Measurements from ENCODE around the gene LGMN. TPM values are rescaled to one million over a fixed set of nuclear protein-coding genes. Genes with fewer than 3 reads are reported as not detected.
"Not testable (repeated sequence)": the region's sequence is repeated elsewhere in the genome, so short reads cannot be mapped to it uniquely, and the experiment has no call there.

Gene LGMN
- total RNA-seq, 4 donors from 2014 or later, result 64.2 to 110 (median 71.5) TPM

DNA sequence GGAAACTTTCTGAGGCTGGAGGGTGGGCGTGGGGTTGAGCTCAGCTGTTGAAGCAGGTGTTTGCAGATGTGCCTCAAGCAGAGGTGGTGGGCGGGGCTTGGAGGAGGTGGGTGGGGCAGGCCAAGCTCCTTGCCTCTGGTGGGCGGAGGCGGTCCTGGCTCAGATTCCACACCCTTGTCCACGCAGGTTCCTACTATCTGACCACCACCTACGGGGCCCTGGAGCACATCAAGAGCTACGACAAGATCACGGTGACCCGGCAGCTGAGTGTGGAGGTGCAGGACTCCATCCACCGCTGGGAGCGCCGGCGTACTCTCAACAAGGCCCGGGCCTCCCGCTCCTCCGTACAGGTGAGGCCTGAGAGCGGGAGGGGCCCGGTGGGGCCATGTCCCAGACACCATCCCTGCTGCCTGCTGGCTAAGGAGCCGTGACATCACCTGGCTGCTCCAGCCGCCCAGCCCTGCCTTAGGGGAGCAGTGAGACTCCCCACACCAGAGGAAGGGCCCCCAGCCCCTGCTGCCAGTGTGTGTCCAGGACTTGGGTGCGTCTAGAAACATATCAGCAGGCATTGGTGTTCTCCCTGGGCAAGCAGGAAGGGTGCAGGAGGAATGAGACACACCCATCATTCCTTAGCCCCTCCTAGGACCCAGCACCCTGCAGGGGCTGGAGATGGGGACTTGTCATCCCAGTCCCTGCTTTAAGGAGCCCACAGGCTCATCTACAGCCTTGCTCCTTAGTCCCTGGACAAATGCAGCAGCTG is 63.4 kb downstream of the LGMN start:
- no peaks in the 10 kb centered on the region for H3K27me3 ChIP-seq
- no peak overlapping the region for H3K4me3 ChIP-seq
- H3K36me3 ChIP-seq, result peaks cover 0 to 64% (median 34%) of the 10 kb centered on the region in 4 donors
- no peak for TF ChIP-seq POLR2AphosphoS5 (IDR thresholded peaks at IDR 0.05)
- TF ChIP-seq, protein P1, sequence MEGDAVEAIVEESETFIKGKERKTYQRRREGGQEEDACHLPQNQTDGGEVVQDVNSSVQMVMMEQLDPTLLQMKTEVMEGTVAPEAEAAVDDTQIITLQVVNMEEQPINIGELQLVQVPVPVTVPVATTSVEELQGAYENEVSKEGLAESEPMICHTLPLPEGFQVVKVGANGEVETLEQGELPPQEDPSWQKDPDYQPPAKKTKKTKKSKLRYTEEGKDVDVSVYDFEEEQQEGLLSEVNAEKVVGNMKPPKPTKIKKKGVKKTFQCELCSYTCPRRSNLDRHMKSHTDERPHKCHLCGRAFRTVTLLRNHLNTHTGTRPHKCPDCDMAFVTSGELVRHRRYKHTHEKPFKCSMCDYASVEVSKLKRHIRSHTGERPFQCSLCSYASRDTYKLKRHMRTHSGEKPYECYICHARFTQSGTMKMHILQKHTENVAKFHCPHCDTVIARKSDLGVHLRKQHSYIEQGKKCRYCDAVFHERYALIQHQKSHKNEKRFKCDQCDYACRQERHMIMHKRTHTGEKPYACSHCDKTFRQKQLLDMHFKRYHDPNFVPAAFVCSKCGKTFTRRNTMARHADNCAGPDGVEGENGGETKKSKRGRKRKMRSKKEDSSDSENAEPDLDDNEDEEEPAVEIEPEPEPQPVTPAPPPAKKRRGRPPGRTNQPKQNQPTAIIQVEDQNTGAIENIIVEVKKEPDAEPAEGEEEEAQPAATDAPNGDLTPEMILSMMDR (IDR thresholded peaks at IDR 0.05), result no peak
- no peak for TF ChIP-seq EP300 (IDR thresholded peaks at IDR 0.05)
- TF ChIP-seq POLR2A (IDR thresholded peaks at IDR 0.05; ENCODE audit: low read depth), result no peak
- no peak for DNase-seq (ENCODE audit: extremely low spot score)
- H3K9me3 ChIP-seq, result no peaks in the 10 kb centered on the region
- intact Hi-C loops (cut with DNase I), result loop anchor here (5.0 kb wide), 2 partner anchors 98 to 173 kb away; partner anchors contain the start of gene RIN3
- H3K4me1 ChIP-seq, result peaks cover 12 to 37% (median 31%) of the 10 kb centered on the region in 4 donors
- 90% methylated on average over 18 of the region's 21 CpGs for WGBS
- H3K27ac ChIP-seq (replicated peaks in 1 of 4), result no peak overlapping the region

DNA sequence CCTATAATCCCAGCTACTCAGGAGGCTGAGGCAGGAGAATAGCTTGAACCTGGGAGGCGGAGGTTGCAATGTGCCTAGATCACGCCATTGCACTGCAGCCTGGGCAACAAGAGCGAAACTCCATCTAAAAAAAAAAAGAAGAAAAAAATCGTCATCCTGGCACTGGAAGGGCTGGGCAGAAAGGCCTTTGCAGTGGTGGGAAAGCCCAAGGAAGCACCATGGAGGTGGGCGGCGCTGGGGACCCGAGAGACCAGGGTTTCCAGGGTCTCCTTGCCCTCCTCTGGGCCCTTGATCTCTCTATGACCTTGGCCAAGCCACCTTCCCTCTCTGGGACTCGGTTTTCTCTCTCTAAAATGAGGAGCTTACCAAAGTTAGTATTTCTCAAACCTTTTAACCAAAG is 65.4 kb downstream of the LGMN start:
- Histone ChIP-seq H3K27ac (replicated peaks in 1 of 4) (no peak overlapping the region), H3K4me1 (peaks cover 12 to 34% (median 28%) of the 10 kb centered on the region in 4 donors), H3K9me3 (no peaks in the 10 kb centered on the region), H3K36me3 (peaks cover 4 to 69% (median 48%) of the 10 kb centered on the region in 4 donors), H3K4me3 (no peak overlapping the region), H3K27me3 (no peaks in the 10 kb centered on the region)
- intact Hi-C loops (cut with DNase I), result loop anchor here (5.0 kb wide), 1 partner anchor 96 kb away; no protein-coding TSS in a partner anchor
- no peak for TF ChIP-seq POLR2A (IDR thresholded peaks at IDR 0.05; ENCODE audit: low read depth)
- TF ChIP-seq POLR2AphosphoS5 (IDR thresholded peaks at IDR 0.05), result no peak
- no peak for TF ChIP-seq EP300 (IDR thresholded peaks at IDR 0.05)
- TF ChIP-seq, protein P1 (IDR thresholded peaks at IDR 0.05), result no peak
- WGBS, result 96% methylated on average over 8 of the region's 8 CpGs
- no peak for DNase-seq (ENCODE audit: extremely low spot score)

DNA sequence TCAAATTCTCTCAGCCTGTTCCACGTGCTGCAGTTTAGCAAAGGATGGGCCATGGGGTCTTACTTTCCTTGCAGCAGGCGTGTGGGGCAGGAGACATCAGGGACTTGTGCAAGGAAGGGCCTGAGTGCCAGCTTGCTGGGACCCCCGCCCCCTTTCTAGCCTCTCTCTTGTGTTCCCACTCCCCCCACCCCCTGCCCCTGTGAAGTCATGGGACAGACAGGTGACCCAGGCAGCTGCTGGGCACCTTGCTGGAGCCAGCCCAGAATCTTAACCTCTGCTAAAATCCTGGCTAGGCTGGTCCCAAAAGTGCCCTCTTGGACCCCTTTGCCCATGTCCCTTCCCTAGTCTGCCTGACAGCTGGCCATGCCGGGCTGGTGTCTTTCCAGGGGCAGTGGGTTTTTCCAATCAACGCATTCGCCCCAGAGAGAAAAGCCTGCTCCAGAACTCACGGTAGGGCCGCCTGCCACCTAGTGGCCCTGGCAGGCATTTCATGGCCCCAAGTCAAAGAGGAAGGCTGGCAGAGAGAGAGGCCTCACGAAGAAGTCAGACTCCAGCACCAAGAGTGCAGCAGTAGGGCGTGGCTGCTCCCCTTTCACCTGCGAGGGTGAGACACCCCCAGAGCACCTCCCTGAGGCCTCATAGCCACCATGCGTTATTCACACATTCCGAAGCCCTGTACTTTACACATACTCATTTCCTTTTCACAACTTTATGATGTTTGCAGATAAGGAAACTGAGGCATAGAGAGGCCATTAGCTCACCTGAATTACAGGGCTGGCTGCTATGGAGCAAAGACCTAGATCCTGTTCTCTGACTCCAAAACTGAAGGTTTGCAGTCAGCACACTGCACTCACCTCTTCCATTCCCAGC is 67.4 kb downstream of the LGMN start:
- Histone ChIP-seq H3K4me1 (peaks cover 3 to 14% (median 10%) of the 10 kb centered on the region in 4 donors), H3K9me3 (no peaks in the 10 kb centered on the region), H3K36me3 (peaks cover 11 to 72% (median 55%) of the 10 kb centered on the region in 4 donors), H3K4me3 (no peak overlapping the region), H3K27me3 (no peaks in the 10 kb centered on the region), H3K27ac (replicated peaks in 1 of 4) (no peak overlapping the region)
- no peak for DNase-seq (ENCODE audit: extremely low spot score)
- TF ChIP-seq, protein P1 (IDR thresholded peaks at IDR 0.05), result peak; percentile 84 to 96 (median 92)
- no peak for TF ChIP-seq POLR2A (IDR thresholded peaks at IDR 0.05; ENCODE audit: low read depth)
- TF ChIP-seq POLR2AphosphoS5 (IDR thresholded peaks at IDR 0.05), result peak; percentile 14 to 45
- intact Hi-C loops (cut with DNase I), result loop anchor here (5.0 kb wide), 1 partner anchor 94 kb away; no protein-coding TSS in a partner anchor
- WGBS, result 43% methylated on average over 10 of the region's 13 CpGs

DNA sequence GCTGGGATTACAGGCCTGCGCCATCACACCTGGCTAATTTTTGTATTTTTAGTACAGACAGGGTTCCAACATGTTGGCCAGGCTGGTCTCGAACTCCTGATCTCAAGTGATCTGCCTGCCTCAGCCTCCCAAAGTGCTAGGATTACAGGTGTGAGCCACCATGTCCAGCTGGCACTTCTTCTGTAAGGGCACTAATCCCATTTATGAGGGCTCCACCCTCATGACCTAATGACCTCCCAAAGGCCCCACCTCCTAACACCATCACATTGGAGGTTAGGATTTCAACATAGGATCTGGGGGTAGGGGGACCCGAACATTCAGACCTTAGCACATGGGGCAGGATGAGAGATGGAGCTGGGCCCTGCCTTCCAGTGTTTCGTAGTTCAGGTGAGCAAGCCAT is 68.1 kb downstream of the LGMN start:
- 83% methylated on average over 4 of the region's 4 CpGs for WGBS
- not testable (repeated sequence) for H3K9me3 ChIP-seq; H3K27me3 ChIP-seq; H3K27ac ChIP-seq (replicated peaks in 1 of 4); H3K4me3 ChIP-seq; DNase-seq (ENCODE audit: extremely low spot score)
- H3K4me1 ChIP-seq, result peaks cover 3 to 15% (median 10%) of the 10 kb centered on the region in 4 donors
- H3K36me3 ChIP-seq, result peaks cover 11 to 65% (median 49%) of the 10 kb centered on the region in 4 donors
- intact Hi-C loops (cut with DNase I), result loop anchor here (5.0 kb wide), 1 partner anchor 93 kb away; no protein-coding TSS in a partner anchor

DNA sequence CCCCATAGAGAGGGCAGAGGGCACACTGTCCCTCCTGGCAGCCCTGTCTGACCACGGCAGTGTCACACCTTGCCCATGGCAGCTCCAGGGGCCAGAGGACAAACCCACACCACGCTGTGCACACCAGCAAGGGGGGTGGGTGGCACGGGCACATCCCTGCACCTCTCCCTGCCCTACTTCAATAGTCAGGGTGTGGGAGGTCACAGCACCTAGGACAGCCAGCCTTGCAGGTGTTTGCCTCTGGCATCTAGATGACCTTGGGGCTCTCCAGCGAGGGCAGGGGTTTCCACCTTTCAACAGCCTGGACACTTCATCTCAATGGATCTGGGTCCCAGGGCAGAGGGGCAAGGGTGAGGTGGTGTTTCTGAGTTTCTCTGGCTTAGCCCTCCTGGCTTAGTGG is 69.2 kb downstream of the LGMN start:
- no peak for DNase-seq (ENCODE audit: extremely low spot score)
- H3K36me3 ChIP-seq, result peaks cover 11 to 59% (median 46%) of the 10 kb centered on the region in 4 donors

More for the DNA sequence above, 69.2 kb downstream of the LGMN start:
- intact Hi-C loops (cut with DNase I), result loop anchor here (5.0 kb wide), 1 partner anchor 67 kb away; no protein-coding TSS in a partner anchor
- Histone ChIP-seq H3K4me1 (peaks cover 3 to 16% (median 10%) of the 10 kb centered on the region in 4 donors), H3K27me3 (no peaks in the 10 kb centered on the region), H3K27ac (replicated peaks in 1 of 4) (no peak overlapping the region), H3K4me3 (no peak overlapping the region), H3K9me3 (no peaks in the 10 kb centered on the region)
- TF ChIP-seq EP300 (IDR thresholded peaks at IDR 0.05) (no peak), POLR2A (IDR thresholded peaks at IDR 0.05; ENCODE audit: low read depth) (no peak)
- WGBS, result 80% methylated on average over 2 of the region's 4 CpGs

Measured in esophagus muscularis mucosa (tissue), 4 donors.